ENCODE data around the gene RIT2.
"Not testable (repeated sequence)": the region's sequence is repeated elsewhere in the genome, so short reads cannot be mapped to it uniquely, and the experiment has no call there.

The RIT2 gene

DNA sequence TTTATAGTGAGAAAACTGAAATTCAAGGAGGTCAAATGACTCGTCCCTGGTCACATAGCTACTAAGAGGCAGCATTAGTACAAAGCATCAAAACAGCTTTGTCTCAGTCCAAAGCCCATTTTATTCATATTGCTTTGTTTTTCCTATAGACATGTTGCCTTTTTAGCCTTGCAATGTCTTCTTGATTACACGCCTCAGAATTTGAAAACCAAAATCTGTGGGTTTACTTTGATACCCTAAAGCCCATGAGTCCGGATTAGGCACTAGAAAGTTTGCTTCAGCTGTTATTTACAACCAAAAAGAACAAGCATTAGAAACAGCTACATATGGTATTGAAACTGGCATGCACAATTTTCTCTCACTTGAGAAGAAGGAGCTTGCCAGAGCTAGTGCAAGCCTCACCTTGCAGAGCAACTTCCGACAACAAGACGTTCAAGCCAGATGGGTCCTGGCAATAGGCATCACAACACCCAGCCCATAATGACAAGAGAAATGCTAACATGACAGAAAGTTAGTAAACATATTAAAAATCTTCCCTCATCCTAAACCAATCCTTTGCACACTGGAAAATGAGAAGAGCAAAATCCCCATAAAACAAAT, 276.8 kb downstream of the RIT2 start:
- DNase-seq (ENCODE audit: low spot score): no peak

DNA sequence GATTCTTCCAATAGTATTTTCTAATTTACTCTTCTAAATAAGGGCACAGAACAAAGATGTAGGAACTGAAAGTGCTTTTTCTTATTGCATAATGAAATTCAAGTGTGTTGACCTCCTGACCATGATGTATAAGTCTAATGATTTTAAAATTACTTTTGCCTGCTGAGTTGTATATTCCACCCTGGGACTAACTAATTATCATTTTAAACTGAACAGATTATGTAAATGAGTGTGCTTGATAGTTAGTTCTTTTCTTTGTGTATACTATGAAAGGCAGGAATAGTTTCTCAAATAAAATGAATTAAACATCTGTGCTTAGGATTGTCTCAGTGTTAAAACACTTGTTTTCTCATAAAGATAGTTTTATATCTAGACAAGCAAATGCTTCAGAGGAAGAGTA, 284.5 kb downstream of the RIT2 start:
- no peak for DNase-seq (ENCODE audit: low spot score)

DNA sequence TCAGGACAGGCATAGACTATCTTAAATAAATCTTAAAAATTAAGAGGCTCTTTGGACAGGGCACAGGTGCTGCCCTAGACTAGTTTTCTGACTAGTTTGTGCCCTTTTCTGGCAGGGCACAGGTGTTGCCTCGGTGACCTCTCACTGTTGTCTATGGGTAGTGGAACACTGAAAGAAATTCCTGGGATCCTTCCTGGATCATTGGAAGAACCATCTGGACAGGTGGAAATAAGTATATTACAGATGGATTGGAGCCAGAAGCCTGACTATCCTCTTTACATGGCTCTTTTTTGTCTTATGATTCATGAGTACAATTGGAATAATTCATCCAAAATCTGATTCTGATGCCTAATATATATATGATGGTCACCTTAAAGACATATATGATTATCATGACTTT, 286.6 kb downstream of the RIT2 start:
- no peak for DNase-seq (ENCODE audit: low spot score)

DNA sequence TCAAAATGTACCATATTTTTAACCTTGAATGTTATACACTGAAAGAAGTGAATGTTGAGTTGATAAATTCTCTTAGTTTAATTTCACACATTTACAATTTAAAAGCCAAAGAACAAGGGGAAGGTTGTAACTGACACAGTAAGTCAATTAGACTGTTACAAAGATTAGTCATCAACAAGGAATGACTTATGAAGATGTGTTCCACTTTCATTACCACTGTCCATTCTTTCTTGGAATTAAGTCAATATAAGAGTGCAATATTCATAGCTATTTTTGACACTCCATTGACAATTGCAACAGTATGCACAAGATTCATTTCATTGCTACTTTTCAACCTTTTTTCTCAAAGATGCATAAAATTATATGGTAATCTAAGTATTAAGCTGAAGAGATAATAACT, 291.3 kb downstream of the RIT2 start:
- no peak for DNase-seq (ENCODE audit: low spot score)

DNA sequence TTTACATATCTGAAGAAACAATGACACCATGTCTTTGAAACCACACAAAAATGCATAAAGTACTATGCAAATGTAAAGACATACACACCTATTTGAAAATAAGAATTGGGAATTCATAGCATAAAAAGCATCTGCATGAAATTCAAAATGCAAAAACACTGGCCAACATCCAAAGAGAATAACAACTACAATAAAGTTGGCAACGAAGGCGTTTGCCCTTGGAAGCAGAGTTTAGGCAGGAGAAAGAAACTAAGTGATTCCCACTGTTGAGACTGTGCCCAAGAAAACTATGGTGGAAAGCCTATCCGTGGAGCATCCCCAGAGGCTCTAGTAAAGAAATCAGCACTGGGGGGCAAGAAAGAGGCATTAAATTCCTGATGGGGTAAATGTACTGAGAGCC, 292.8 kb downstream of the RIT2 start:
- DNase-seq (ENCODE audit: low spot score): no peak

DNA sequence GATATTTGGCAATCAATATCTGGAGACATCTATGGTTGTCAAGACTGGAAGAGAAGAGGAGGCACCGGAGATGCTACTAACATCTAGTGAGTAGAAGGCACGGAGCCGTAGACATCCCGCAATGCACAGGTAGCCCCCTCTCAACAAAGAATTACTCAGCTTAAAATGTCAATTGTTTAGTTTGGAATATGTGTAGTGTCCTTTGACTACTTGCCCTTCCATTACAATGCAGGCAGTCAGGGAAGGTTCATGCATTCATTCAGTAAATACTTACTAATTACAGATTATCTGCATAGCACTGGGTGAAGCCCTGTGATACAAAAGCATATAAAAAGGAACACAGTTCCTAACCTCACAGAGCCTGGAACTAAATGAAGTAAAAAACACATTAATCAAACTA, 294.0 kb downstream of the RIT2 start:
- no peak for DNase-seq (ENCODE audit: low spot score)

DNA sequence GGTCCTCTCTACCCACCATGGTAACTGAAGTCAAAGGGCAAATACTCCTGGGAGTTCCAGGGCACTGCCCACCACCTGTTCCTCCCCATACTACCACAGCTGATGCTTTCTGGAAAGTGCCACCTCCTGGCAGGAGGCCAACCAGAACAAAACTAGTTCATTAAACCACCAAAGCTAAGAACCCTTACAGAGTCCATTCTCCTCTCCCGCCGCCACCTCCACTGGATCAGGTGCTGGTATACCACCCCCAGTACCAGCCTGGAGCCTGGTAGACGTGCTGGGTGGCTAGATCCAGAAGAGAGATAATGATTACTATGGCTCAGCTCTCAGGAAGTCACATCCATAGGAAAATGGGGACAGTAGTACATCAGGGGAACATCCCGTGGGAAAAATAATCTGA, 300.9 kb downstream of the RIT2 start:
- DNase-seq (ENCODE audit: low spot score): no peak

DNA sequence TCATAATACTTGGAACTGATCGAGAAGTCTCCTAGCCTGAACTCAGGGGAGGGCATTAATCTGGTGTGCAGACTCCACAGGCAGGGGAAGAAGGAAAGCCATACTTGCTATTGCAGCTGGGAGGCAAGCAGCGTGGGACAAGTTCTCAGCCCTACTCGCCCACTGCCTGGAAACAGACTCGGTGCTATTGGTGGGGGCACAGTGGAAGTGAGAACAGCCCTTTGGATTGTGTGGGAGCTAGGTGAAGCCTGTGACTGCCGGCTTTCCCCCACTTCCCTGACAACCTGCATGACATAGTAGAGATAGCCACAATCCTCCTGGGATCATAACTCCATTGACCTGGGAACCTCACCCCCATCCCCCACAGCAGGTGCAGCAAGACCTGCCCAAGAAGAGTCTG, 301.3 kb downstream of the RIT2 start:
- DNase-seq (ENCODE audit: low spot score): no peak

DNA sequence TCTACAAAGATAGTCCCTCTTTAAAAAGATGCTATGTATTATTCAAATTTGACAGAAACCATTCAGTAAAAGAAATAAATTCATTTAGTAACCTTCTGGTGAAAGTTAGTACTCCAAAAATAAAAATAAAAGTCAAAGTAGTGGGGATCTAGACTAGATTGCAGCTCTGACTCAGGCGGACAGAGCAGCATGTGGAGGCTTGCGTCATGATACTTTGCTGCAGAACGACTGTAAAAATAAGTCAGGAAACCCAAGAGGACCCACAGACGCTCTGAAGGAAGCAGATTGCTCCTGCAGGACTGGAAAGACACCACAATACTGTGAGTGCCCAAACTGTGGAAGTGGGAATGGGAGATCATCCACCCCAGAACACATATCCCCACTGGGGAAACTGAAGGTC, 301.9 kb downstream of the RIT2 start:
- no peak for DNase-seq (ENCODE audit: low spot score)

DNA sequence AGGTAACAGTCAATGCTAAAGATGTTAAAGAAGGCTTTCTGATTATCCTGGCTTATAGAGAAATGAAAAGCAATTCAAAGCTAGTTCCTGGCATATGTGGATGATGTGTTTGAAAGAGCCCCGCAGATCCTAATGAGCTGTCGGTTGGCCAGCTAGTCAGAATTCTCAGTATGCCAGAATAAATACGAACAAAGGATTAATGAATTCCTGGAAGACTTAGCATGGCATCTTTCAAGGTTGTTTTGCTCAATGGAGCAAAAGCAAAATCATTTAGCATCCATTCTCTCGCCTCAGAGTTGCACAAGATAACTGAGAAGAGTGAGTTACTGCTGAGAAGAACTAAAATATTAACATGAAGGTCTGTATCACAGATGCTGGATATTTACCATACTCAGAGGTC, 307.6 kb downstream of the RIT2 start:
- DNase-seq (ENCODE audit: low spot score): no peak

DNA sequence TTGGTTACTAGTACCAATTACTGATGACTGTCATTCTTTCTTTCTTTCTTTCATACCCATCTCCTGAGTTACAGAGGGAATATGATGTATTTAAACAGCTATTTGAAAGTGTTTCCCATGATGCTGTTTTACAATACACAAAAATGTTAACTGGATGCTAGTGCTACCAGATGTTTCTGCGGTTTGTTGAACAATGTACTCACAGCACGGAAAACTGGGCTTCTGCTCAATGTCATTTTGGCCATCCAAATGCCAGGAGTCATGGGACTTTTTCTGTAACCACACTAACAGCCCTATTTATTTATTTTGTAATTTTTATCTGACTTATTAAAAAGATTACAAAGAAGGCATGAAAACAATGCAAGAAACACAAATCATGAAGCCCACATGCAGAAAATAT, 313.8 kb downstream of the RIT2 start:
- no peak for DNase-seq (ENCODE audit: low spot score)

DNA sequence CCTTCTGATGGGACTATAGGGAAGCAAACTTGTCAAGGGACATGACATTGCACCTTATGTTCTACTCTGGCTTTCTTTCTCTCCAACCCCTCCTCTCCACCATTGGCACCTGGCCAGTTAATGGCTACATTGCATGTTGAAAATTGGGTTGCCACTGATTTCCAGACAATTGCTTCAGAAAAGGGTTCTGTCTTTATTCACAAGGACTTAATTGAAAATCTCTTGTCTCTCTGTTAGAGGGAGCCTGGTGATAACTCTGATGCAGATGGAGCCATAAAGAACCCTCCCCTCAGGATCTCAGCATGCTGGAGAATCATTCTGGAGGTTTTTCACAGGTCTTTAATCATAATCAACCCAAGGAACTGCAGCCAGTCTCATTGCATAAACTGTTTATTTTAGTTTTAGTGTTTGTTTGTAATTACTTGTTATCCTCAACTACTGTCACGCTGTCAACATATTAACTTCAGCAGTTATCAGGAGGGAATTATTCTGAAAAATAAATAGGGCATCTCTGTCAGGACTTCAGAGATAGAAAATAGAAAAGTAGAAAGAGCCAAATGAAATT, 316.8 kb downstream of the RIT2 start:
- DNase-seq (ENCODE audit: low spot score): no peak

DNA sequence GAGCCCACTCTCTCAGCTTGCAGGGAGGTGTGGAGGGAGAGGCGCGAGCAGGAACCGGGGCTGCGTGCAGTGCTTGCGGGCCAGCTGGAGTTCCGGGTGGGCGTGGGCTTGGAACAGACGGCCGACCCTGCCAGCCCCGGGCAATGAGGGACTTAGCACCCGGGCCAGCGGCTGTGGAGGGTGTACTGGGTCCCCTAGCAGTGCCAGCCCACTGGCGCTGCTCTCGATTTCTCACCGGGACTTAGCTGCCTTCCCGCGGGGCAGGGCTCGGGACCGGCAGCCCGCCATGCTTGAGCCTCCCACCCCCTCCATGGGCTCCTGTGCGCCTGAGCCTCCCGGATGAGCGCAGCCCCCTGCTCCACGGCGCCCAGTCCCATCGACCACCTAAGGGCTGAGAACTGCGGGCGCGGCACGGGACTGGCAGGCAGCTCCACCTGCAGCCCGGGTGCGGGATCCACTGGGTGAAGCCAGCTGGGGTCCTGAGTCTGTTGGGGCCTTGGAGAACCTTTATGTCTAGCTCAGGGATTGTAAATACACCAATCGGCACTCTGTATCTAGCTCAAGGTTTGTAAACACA, 320.2 kb downstream of the RIT2 start:
- not testable (repeated sequence) for DNase-seq (ENCODE audit: low spot score)

DNA sequence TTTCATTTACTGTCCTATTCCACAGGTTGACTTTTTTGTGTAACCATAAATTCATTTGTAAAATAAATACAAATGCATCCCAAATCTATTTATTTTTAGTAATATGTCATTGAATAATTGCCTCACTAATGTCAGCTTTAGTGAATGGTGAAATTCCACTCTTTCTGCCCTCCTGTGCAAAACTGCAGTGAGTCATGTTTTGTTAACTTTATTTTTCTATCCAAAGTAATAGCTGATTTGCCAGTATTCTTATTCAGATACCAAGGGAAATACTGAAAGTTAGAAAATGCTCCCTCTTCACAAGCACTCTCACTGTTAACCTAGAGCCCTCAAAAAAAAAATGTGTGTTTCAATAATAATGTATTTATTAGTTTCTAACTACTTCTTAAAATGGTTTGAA, 322.8 kb downstream of the RIT2 start:
- DNase-seq (ENCODE audit: low spot score): no peak

DNA sequence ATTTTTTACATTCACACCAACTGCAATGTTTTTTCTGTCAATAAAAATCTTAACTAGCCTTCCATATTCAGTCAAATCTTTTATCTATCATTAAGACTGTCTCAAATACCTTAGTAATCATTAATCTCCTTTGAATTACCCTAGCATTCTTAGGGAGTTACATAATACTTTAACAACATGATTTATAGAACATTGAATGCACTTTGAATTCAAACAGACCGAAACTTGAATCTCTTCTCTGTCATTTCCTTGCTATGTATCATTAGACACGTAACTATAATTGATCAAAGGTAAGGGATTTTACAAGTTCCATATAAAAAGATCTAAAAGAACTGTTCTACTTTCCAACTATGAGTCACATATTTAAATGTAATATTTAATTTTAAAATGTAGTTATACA, 330.9 kb downstream of the RIT2 start:
- DNase-seq (ENCODE audit: low spot score): no peak

DNA sequence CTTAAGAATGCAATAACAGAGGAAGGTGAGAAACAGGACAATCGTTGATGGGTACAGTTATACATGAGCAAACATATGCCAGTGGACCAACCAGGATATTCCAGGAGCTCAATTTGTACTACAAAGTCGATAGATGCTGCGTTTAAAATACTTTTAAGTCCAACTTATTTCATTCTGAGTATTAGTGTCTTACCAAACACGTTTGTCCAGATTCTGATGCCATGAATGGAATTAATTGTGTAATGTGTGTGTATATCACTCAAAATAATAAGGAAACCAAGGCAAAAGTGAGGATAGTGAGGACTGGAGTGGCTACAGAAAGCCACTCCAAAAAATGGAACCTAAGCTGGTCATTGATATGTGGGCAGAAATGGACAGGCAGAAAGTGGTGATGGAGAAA, 332.6 kb downstream of the RIT2 start:
- DNase-seq (ENCODE audit: low spot score): no peak

DNA sequence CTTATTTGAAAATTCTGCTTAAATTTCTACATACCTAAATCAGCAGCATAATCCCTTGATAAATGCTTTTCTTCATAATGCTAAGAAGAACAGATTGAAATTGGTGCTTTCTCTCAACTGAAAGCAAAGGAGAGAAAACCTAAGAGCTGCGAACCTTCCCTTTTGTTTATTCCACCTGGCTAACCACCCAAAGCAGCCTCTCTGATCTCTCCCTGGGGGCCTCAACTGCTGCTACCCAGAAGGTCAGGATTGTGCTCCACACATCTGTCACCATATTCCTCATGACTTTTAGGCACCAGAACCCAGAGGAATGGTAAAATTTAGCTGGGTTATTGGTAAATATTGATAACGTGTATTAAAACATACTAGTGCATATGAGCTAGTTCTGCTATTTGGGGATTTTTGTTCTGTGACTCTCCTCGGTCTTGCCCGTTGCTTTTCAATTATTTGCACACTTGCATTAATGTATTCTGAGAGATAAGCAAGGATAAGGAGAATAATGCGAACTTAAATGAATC, 334.1 kb downstream of the RIT2 start:
- no peak for DNase-seq (ENCODE audit: low spot score)

DNA sequence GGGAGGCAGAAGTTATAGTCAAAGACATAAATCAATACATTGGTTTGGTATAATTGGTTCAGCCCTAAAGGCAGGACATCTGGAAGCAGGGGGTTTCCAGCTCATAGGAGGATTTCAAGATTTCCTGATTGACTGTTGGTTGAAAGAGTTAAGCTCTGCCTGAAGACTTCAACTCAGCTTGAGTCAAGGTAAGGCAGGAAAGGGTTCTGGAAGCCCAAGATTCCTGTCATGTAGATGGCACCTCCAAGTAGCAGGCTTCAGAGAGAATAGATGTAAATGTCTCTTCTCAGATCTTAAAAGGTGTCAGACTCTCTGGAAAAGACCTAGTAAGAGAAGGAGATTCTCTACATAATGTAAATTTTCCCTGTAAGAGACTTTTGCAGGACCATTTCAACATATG, 335.3 kb downstream of the RIT2 start:
- no peak for DNase-seq (ENCODE audit: low spot score)

DNA sequence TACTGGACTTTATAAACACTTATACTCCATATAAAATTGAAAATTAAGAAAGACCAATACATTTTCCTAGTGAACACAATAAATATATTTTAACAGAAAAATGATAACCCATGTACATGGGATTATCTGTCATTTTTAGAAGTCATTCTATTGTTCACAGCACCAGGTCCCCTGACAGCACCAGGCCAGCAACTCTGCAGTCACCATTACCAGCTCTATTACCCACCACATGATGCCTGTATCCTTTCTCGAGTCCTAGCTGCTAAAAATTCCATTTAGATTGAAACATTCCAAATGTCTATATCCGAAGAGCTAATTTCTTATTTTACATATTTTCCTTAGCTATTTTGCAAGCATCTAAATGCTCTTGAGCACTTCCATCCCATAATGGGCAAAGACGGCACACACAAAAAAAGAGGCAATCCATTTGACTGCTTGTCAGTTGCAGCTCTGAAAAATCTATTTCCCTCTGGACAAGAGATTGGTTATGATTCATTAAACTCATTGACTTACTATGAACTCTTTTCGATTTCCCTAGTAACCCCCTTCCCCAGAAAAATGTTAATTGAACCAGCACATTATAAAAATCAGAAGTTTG, 336.9 kb downstream of the RIT2 start:
- no peak for DNase-seq (ENCODE audit: low spot score)

DNA sequence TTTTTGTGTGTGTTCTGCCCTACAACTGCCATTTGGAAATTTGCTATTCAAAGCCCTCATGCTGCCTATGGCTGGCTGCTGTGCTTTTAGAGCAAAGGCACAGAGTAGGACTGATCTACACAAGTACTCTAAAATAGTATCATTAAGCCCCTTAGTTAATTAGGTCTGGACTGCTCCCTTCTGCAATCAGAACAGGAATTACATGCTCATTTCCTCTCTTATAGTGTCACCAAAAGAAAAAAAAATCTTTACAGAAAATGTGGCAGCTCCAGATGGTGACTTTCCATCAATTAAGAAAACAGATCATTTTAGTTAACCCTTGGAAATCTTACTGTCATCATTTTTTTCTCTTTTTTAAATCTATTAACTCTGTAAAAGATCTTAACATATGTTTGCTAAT, 337.5 kb downstream of the RIT2 start:
- no peak for DNase-seq (ENCODE audit: low spot score)

DNA sequence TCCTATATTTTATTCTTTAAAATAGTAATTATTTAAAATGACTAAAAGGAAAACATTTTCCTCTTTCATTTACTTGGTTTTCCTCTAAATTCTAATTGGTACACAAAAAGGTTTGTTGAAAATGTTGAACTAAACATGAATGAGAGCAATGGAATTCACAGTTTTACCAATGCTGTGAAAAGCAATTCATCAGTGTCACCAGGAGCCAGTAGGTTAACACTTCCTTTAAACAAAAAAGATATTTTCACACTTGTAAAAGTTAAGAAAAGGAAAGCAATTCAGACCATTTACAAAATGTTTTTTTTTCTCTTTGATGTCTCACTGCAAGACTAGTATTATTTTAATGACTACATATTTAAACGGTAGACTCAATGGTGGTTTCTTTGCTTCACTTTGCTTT, 341.6 kb downstream of the RIT2 start:
- DNase-seq (ENCODE audit: low spot score): no peak

DNA sequence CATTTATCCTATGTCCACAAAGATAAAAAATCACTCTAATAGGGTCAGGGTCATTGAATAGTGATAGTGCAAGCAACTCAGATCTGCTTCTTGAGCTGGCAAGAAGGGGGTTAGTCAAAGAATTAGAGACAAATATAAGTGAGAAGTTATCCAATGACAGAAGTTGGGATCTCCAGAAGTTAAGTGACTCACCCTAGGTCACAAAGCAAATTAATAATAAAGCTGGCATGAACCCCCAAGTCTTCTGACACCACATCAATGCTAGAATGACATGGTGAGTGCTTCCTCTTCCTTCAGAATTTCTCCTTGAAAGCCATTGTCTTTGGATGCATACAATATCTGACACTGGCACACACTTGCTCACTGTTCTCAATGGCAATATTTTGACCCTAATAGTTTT, 343.5 kb downstream of the RIT2 start:
- no peak for DNase-seq (ENCODE audit: low spot score)

DNA sequence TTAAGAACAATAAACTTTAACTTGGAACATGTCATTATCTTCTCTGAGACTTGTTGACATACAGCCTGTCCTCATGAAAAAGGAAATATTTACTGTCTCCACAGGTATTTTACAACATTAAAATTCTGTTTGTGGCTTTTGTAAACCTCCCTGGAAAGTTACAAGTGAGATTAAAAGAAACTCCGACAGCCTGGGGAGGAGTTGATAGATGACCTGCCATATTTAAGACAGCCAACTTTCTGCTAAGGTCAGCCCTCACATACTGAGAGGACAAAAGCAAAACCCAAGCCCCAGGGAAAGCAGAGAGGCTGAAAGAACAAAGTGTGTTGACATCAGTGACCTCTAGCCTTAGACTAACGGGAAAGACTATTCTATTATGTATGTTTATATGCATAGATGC, 350.2 kb downstream of the RIT2 start:
- no peak for DNase-seq (ENCODE audit: low spot score)

DNA sequence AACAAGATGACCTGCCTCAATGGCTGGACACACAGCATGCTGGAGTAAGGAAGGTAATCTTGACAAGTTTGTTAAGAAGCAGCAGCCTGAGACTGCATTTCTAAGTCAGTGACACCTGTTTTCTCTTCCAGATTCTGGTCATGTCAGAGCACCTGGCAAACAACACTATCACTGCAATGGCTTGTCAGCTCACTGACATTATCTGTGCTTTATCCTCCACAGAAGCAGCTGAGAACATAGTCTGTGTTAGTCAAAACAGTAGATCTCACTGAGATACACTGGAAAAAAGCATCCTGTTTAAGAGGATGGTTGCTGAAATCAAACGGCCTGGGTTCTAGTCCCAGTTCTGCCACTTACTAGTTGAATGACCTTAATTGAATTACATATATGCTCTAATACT, 355.2 kb downstream of the RIT2 start:
- DNase-seq (ENCODE audit: low spot score): no peak

Data from CD4-positive, alpha-beta T cell treated with Interleukin-6 at 100 ng/mL for 8 hours (primary cell).